A549 (cell line): ENCODE measurements around the gene RIIAD1.

Source experiments
- CHD2 ChIP-seq: fragments of 150-350 bp; IDR thresholded peaks from 2 replicates; pipeline ENCODE4 v1.6.1; 2014; ENCODE audit warnings: low read length; ENCODE audit not compliant: partially characterized antibody
- CTCF ChIP-seq: fragments of >200 bp; sonication (Bioruptor Twin); formaldehyde crosslinking; IDR thresholded peaks from 3 replicates; pipeline ENCODE4 v1.5.1; 2016
- EP300 ChIP-seq, 2 experiments: fragments of >200 bp; sonication (Bioruptor Twin); formaldehyde crosslinking; IDR thresholded peaks; 2 replicates in 1 of 2; 3 replicates in 1 of 2; pipeline ENCODE4 v1.6.1; 2016 to 2017
- HOXB13 ChIP-seq: fragments of 250-450 bp; sonication (Bioruptor Pico); IDR thresholded peaks from 2 replicates; pipeline ENCODE4 v1.5.0; 2020; ENCODE audit warnings: low read depth, mild to moderate bottlenecking, moderate library complexity
- MAX ChIP-seq: IDR thresholded peaks from 2 replicates; pipeline ENCODE4 v1.6.1; 2012
- PHF8 ChIP-seq: fragments of 200-600 bp; sonication (generic); IDR thresholded peaks from 2 replicates; pipeline ENCODE4 v1.6.1; 2016; ENCODE audit warnings: low read depth, mild to moderate bottlenecking, antibody characterized with exemption, moderate library complexity, borderline replicate concordance
- POLR2A ChIP-seq: IDR thresholded peaks from 2 replicates; pipeline ENCODE4 v1.6.1; 2012; ENCODE audit warnings: mild to moderate bottlenecking, low read length

- TF ChIP-seq PHF8 (no peak), CTCF (no peak), POLR2A (no peak), CHD2 (no peak), HOXB13 (CRISPR knock-in tag) (no peak), EP300 (IDR thresholded peaks at IDR 0.05) (no peak), MAX (no peak)
Observed at GRCh38 chr1:151714820-151715725, 6.2 kb upstream of the RIIAD1 start.
